Astrocyte of the cerebellum (primary cell): Measurements from ENCODE around the gene TUBB.
"Not testable (repeated sequence)": the region's sequence is repeated elsewhere in the genome, so short reads cannot be mapped to it uniquely, and the experiment has no call there.

Experiments
- DNase-seq: peaks from one replicate; pipeline ENCODE4 v3.0.0-alpha.2; 2011; ENCODE audit warnings: low read depth
- H3K4me3 ChIP-seq: 2 replicates; pipeline ENCODE4 v1.5.1; 2011; ENCODE audit warnings: mild to moderate bottlenecking, low read depth, low read length, moderate library complexity
- CTCF ChIP-seq: IDR thresholded peaks from 2 replicates; pipeline ENCODE4 v1.5.1; 2012; ENCODE audit warnings: low read length, low read depth, moderate library complexity, mild to moderate bottlenecking; ENCODE audit errors: missing control alignments
- in situ Hi-C: cut with HindIII; loops from 2 replicates; pipeline ENCODE4 v1.10.0; 2017; ENCODE audit warnings: low sequenced_read_pairs

Gene TUBB

GRCh38 chr6:30759575-30760239 is 39.6 kb downstream of the TUBB start:
- peak; percentile 90 for DNase-seq
- no peak overlapping the region for H3K4me3 ChIP-seq
- no peak for TF ChIP-seq CTCF
- in situ Hi-C loops, result no loop called here

- TF ChIP-seq CTCF, result no peak
- in situ Hi-C loops, result no loop called here
- no peak for DNase-seq
- no peak overlapping the region for H3K4me3 ChIP-seq
Observed at GRCh38 chr6:30760549-30760948, 40.4 kb downstream of the TUBB start.

GRCh38 chr6:30761791-30762429 is 41.8 kb downstream of the TUBB start:
- in situ Hi-C loops, result no loop called here
- DNase-seq, result no peak
- no peak overlapping the region for H3K4me3 ChIP-seq
- TF ChIP-seq CTCF, result no peak

- in situ Hi-C loops, result no loop called here
- no peak for TF ChIP-seq CTCF
- no peak for DNase-seq
- no peak overlapping the region for H3K4me3 ChIP-seq
Observed at GRCh38 chr6:30763155-30763617, 43.0 kb downstream of the TUBB start.

- no peak overlapping the region for H3K4me3 ChIP-seq
- peak; percentile 73 for DNase-seq
- in situ Hi-C loops, result no loop called here
- TF ChIP-seq CTCF, result no peak
Observed at GRCh38 chr6:30763618-30764489, 43.7 kb downstream of the TUBB start.

GRCh38 chr6:30764490-30765043 is 44.4 kb downstream of the TUBB start:
- H3K4me3 ChIP-seq, DNase-seq: not testable (repeated sequence)

GRCh38 chr6:30765495-30765894 is 45.3 kb downstream of the TUBB start:
- in situ Hi-C loops, H3K4me3 ChIP-seq, DNase-seq: not testable (repeated sequence)

More at GRCh38 chr6:30764490-30765043, 44.4 kb downstream of the TUBB start:
- in situ Hi-C loops, result not testable (repeated sequence)
